Testis (tissue), 3 donors: ENCODE data around the gene SDK1. TPM values are rescaled to one million over a fixed set of nuclear protein-coding genes. Genes with fewer than 3 reads are reported as not detected.

ENCODE experiments used
- DNase-seq: peaks from one replicate; pipeline ENCODE4 v3.0.0-alpha.2; 2019
- H3K27ac ChIP-seq, 2 donors: fragments of 200-600 bp; sonication (generic); one replicate each; pipeline ENCODE4 v1.5.1; 2019
- H3K27me3 ChIP-seq: fragments of 200-600 bp; sonication (generic); one replicate; pipeline ENCODE4 v1.5.1; 2019
- H3K36me3 ChIP-seq: fragments of 200-600 bp; sonication (generic); one replicate; pipeline ENCODE4 v1.5.1; 2017; ENCODE audit warnings: low read depth; ENCODE audit errors: missing control alignments
- H3K4me1 ChIP-seq: fragments of 200-600 bp; sonication (generic); one replicate; pipeline ENCODE4 v1.5.1; 2019
- H3K4me3 ChIP-seq, 2 donors: fragments of 200-600 bp; sonication (generic); one replicate each; pipeline ENCODE4 v1.5.1; 2017 to 2019
- H3K9me3 ChIP-seq: fragments of 200-600 bp; sonication (generic); one replicate; pipeline ENCODE4 v1.5.1; 2017
- POLR2A ChIP-seq: fragments of 450-650 bp; IDR thresholded peaks from one replicate; pipeline ENCODE4 v1.6.1; 2017; ENCODE audit warnings: antibody characterized with exemption, mild to moderate bottlenecking, moderate library complexity
- WGBS, 2 donors: methylation state at CpG; one replicate each; pipeline ENCODE4 v1.1.5; 2018; 5-methylcytosine and 5-hydroxymethylcytosine counted together
- intact Hi-C: fragments of 100-400 bp; cut with DNase I; formaldehyde crosslinking; loops from one replicate; pipeline ENCODE4 v1.15.1; 2023; ENCODE audit warnings: low total_unique reads
- polyA plus RNA-seq: library from polyadenylated mRNA; stranded (reverse); fragments of 350-450 nt; fragmentation: Illumina TruSeq; extraction: RNeasy Lipid Tissue Mini Kit (QIAGEN cat#74804); gene quantifications from one replicate; pipeline ENCODE4 v1.2.3, GENCODE V29; 2014; ENCODE audit warnings: low read depth, low replicate concordance; ENCODE audit not compliant: insufficient read depth
- total RNA-seq, 2 donors: library from RNA; depleted of rRNA; stranded (reverse); fragments of >200 nt; gene quantifications; one replicate each; pipeline ENCODE4 v1.2.3, GENCODE V29; 2016
- TF ChIP-seq, protein P1 (sequence below), 3 experiments: fragments of 450-650 bp in 2 of 3; fragments of 200-600 bp in 1 of 3; sonication (generic) in 1 of 3; IDR thresholded peaks; one replicate each; pipeline ENCODE4 v1.5.1; 2016 to 2019; ENCODE audit warnings: antibody characterized with exemption in 3 of 3, mild to moderate bottlenecking in 2 of 3, moderate library complexity in 1 of 3

The SDK1 gene
- total and polyA plus RNA-seq, 3 donors from 2014 or later, result 20.0 to 36.2 (median 24.9) TPM

GRCh38 chr7:4113976-4114375 lies 812.9 kb downstream of the SDK1 start:
- Histone ChIP-seq H3K4me1 (no peaks in the 10 kb centered on the region), H3K27ac (no peak overlapping the region), H3K27me3 (no peaks in the 10 kb centered on the region), H3K4me3 (no peak overlapping the region), H3K36me3 (no peaks in the 10 kb centered on the region), H3K9me3 (no peaks in the 10 kb centered on the region)
- no peak for DNase-seq
- intact Hi-C loops, result no loop called here
- WGBS, 2 donors, result 97 to 98% methylated on average over 23 to 25 of the region's 25 CpGs
- TF ChIP-seq, protein P1, sequence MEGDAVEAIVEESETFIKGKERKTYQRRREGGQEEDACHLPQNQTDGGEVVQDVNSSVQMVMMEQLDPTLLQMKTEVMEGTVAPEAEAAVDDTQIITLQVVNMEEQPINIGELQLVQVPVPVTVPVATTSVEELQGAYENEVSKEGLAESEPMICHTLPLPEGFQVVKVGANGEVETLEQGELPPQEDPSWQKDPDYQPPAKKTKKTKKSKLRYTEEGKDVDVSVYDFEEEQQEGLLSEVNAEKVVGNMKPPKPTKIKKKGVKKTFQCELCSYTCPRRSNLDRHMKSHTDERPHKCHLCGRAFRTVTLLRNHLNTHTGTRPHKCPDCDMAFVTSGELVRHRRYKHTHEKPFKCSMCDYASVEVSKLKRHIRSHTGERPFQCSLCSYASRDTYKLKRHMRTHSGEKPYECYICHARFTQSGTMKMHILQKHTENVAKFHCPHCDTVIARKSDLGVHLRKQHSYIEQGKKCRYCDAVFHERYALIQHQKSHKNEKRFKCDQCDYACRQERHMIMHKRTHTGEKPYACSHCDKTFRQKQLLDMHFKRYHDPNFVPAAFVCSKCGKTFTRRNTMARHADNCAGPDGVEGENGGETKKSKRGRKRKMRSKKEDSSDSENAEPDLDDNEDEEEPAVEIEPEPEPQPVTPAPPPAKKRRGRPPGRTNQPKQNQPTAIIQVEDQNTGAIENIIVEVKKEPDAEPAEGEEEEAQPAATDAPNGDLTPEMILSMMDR (IDR thresholded peaks at IDR 0.05), result no peak
- TF ChIP-seq POLR2A, result no peak

- no peak for TF ChIP-seq POLR2A
- TF ChIP-seq, protein P1 (IDR thresholded peaks at IDR 0.05), result no peak
- intact Hi-C loops, result no loop called here
- DNase-seq, result no peak
- no peaks in the 10 kb centered on the region for H3K4me1 ChIP-seq
- no peak overlapping the region for H3K27ac ChIP-seq
- no peaks in the 10 kb centered on the region for H3K9me3 ChIP-seq
- no peaks in the 10 kb centered on the region for H3K27me3 ChIP-seq
- H3K36me3 ChIP-seq, result no peaks in the 10 kb centered on the region
- WGBS, 2 donors, result 89 to 91% methylated on average over 7 of the region's 7 CpGs
- H3K4me3 ChIP-seq, result no peak overlapping the region
Observed at GRCh38 chr7:4115442-4115841, 814.4 kb downstream of the SDK1 start.

- 94 to 95% methylated on average over 18 to 19 of the region's 19 CpGs for WGBS, 2 donors
- no peaks in the 10 kb centered on the region for H3K4me1 ChIP-seq
- DNase-seq, result no peak
- H3K36me3 ChIP-seq, result no peaks in the 10 kb centered on the region
- TF ChIP-seq POLR2A, result no peak
- TF ChIP-seq, protein P1 (IDR thresholded peaks at IDR 0.05), result no peak
- no peaks in the 10 kb centered on the region for H3K9me3 ChIP-seq
- no peaks in the 10 kb centered on the region for H3K27me3 ChIP-seq
- no peak overlapping the region for H3K27ac ChIP-seq
- intact Hi-C loops, result no loop called here
- no peak overlapping the region for H3K4me3 ChIP-seq
Observed at GRCh38 chr7:4115941-4116610, 815.0 kb downstream of the SDK1 start.

DNA sequence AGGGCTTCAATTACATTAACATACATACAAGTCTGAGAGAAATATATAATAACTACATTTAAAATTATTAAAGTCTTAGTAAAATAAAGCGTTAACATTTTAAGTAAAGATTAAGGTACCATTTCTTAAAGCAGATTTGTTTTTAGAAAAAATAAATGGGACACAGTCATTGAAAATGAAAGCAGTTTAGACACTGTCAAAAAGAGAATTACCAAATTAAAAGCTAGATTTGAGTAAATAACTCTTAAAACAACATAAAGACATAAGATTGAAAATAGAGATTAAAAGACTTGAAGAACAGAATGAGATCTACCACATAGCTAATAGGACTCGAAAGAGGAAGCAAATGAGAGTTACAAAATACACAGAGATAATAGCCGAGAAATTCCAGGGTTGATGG lies 818.8 kb downstream of the SDK1 start:
- H3K9me3 ChIP-seq, result no peaks in the 10 kb centered on the region
- H3K36me3 ChIP-seq, result no peaks in the 10 kb centered on the region
- intact Hi-C loops, result no loop called here
- no peak overlapping the region for H3K27ac ChIP-seq
- WGBS, 2 donors, result 96 to 100% methylated on average over 3 of the region's 3 CpGs
- DNase-seq, result no peak
- no peak overlapping the region for H3K4me3 ChIP-seq
- H3K4me1 ChIP-seq, result no peaks in the 10 kb centered on the region
- TF ChIP-seq, protein P1 (IDR thresholded peaks at IDR 0.05), result no peak
- TF ChIP-seq POLR2A, result no peak
- H3K27me3 ChIP-seq, result no peaks in the 10 kb centered on the region

DNA sequence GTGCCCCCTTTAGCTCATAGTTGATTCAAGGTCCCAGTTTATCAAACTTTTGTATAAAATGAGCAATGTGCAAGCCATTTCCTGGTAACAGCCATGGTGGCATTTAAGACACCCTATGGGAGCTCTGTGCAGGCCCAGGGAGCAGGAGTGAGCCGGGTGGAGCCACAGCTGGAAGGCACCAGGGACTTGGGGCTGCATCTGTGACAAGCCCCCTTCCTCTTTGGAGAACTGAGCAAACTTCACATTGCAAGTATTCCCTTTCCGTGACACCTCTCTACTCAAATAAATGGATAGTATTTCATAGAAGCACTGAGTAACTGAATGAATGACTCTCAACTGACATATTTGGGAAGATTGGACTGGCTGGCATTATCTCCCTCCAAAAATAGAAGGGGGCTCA lies 822.3 kb downstream of the SDK1 start:
- Histone ChIP-seq H3K4me3 (no peak overlapping the region), H3K36me3 (no peaks in the 10 kb centered on the region), H3K27me3 (no peaks in the 10 kb centered on the region), H3K4me1 (no peaks in the 10 kb centered on the region), H3K27ac (no peak overlapping the region), H3K9me3 (no peaks in the 10 kb centered on the region)
- no peak for DNase-seq
- 100% methylated on average over 2 of the region's 2 CpGs for WGBS, 2 donors
- TF ChIP-seq POLR2A, result no peak
- TF ChIP-seq, protein P1 (IDR thresholded peaks at IDR 0.05), result no peak
- intact Hi-C loops, result no loop called here
